Esophagus muscularis mucosa (tissue), 4 donors: ENCODE results near the gene WDSUB1. TPM values are rescaled to one million over a fixed set of nuclear protein-coding genes. Genes with fewer than 3 reads are reported as not detected.

Experiments used
- DNase-seq: peaks from one replicate; pipeline ENCODE4 v3.0.0-alpha.2; 2017; ENCODE audit errors: extremely low spot score
- H3K27ac ChIP-seq, 4 donors: fragments of 200-600 bp; sonication (generic); replicated peaks in 1 of 4; 1 replicate in 3 of 4; 2 replicates in 1 of 4; pipeline ENCODE4 v1.5.1; 2016 to 2019; ENCODE audit warnings: mild to moderate bottlenecking in 1 of 4
- H3K27me3 ChIP-seq, 4 donors: fragments of 200-600 bp; sonication (generic); one replicate each; pipeline versions ENCODE4 v1.5.1 to v1.6.0; 2016 to 2019
- H3K36me3 ChIP-seq, 4 donors: fragments of 200-600 bp; sonication (generic); one replicate each; pipeline ENCODE4 v1.5.1; 2016 to 2019
- H3K4me1 ChIP-seq, 4 donors: fragments of 200-600 bp; sonication (generic); one replicate each; pipeline ENCODE4 v1.5.1; 2016 to 2019
- H3K4me3 ChIP-seq, 4 donors: fragments of 200-600 bp; sonication (generic); 1 replicate in 2 of 4; 2 replicates in 2 of 4; pipeline ENCODE4 v1.5.1; 2016 to 2019; ENCODE audit warnings: mild to moderate bottlenecking in 4 of 4, moderate library complexity in 1 of 4
- H3K9me3 ChIP-seq, 4 donors: fragments of 200-600 bp; sonication (generic); 1 replicate in 3 of 4; 2 replicates in 1 of 4; pipeline ENCODE4 v1.5.1; 2016 to 2019
- CTCF ChIP-seq, 3 experiments: fragments of 200-600 bp in 2 of 3; fragments of 450-650 bp in 1 of 3; sonication (generic) in 2 of 3; IDR thresholded peaks; one replicate each; pipeline ENCODE4 v1.5.1; 2017 to 2019; ENCODE audit warnings: antibody characterized with exemption in 3 of 3, mild to moderate bottlenecking in 2 of 3, moderate library complexity in 1 of 3
- EP300 ChIP-seq: sonication (generic); formaldehyde crosslinking; IDR thresholded peaks from one replicate; pipeline ENCODE4 v1.6.1; 2017; ENCODE audit warnings: antibody characterized with exemption
- POLR2A ChIP-seq: fragments of 450-650 bp; IDR thresholded peaks from one replicate; pipeline ENCODE4 v1.6.1; 2017; ENCODE audit warnings: antibody characterized with exemption, moderate library complexity, mild to moderate bottlenecking, low read depth
- POLR2AphosphoS5 ChIP-seq, 2 donors: sonication (generic); formaldehyde crosslinking; IDR thresholded peaks; one replicate each; pipeline ENCODE4 v1.6.1; 2017; ENCODE audit warnings: antibody characterized with exemption in 2 of 2
- WGBS: methylation state at CpG from one replicate; pipeline ENCODE4 v1.1.5; 2018; 5-methylcytosine and 5-hydroxymethylcytosine counted together
- intact Hi-C: fragments of 100-400 bp; cut with DNase I; formaldehyde crosslinking; loops from one replicate; pipeline ENCODE4 v1.15.1; 2023
- total RNA-seq, 4 donors: library from RNA; depleted of rRNA; stranded (reverse); fragments of >200 nt; gene quantifications; one replicate each; pipeline versions ENCODE4 v1.1.0 to v1.2.1, GENCODE V29; 2016

Gene WDSUB1
- total RNA-seq, 4 donors from 2014 or later: 3.5 to 7.9 (median 4.4) TPM

GRCh38 chr2:159262226-159262625 lies 24.3 kb downstream of the WDSUB1 start:
- Histone ChIP-seq H3K27me3 (no peaks in the 10 kb centered on the region), H3K4me3 (no peak overlapping the region), H3K27ac (no peak overlapping the region), H3K9me3 (no peaks in the 10 kb centered on the region), H3K36me3 (peaks cover 0 to 16% (median 9%) of the 10 kb centered on the region in 4 donors), H3K4me1 (no peaks in the 10 kb centered on the region)
- WGBS: 90% methylated on average over 6 of the region's 6 CpGs
- intact Hi-C loops: no loop called here
- TF ChIP-seq POLR2A (no peak), CTCF (IDR thresholded peaks at IDR 0.05) (no peak), EP300 (no peak), POLR2AphosphoS5 (IDR thresholded peaks at IDR 0.05) (no peak)
- no peak for DNase-seq

- intact Hi-C loops: no loop called here
- Histone ChIP-seq H3K9me3 (no peaks in the 10 kb centered on the region), H3K4me1 (no peaks in the 10 kb centered on the region), H3K36me3 (peaks cover 0 to 40% (median 10%) of the 10 kb centered on the region in 4 donors), H3K27ac (no peak overlapping the region), H3K4me3 (no peak overlapping the region), H3K27me3 (no peaks in the 10 kb centered on the region)
- no peak for DNase-seq
- WGBS: 80% methylated on average over 2 of the region's 2 CpGs
- TF ChIP-seq EP300 (no peak), POLR2A (no peak), POLR2AphosphoS5 (IDR thresholded peaks at IDR 0.05) (no peak), CTCF (IDR thresholded peaks at IDR 0.05) (no peak)
These were observed 30.3 kb downstream of the WDSUB1 start for GRCh38 chr2:159256159-159256558.

GRCh38 chr2:159252905-159253304 lies 33.6 kb downstream of the WDSUB1 start:
- no peaks in the 10 kb centered on the region for H3K9me3 ChIP-seq
- H3K36me3 ChIP-seq: peaks cover 0 to 35% (median 7%) of the 10 kb centered on the region in 4 donors
- WGBS: 95% methylated on average over 4 of the region's 4 CpGs
- no peak overlapping the region for H3K4me3 ChIP-seq
- TF ChIP-seq POLR2AphosphoS5 (IDR thresholded peaks at IDR 0.05) (no peak), CTCF (IDR thresholded peaks at IDR 0.05) (no peak), EP300 (no peak), POLR2A (no peak)
- intact Hi-C loops: no loop called here
- H3K27ac ChIP-seq: no peak overlapping the region
- H3K4me1 ChIP-seq: peaks cover 14 to 19% (median 16%) of the 10 kb centered on the region in 4 donors
- no peaks in the 10 kb centered on the region for H3K27me3 ChIP-seq
- DNase-seq: no peak

GRCh38 chr2:159251296-159252173 lies 35.0 kb downstream of the WDSUB1 start:
- H3K4me3 ChIP-seq: no peak overlapping the region
- peaks cover 0 to 29% (median 5%) of the 10 kb centered on the region in 4 donors for H3K36me3 ChIP-seq
- 80% methylated on average over 12 of the region's 12 CpGs for WGBS
- intact Hi-C loops: no loop called here
- H3K27me3 ChIP-seq: no peaks in the 10 kb centered on the region
- TF ChIP-seq CTCF (IDR thresholded peaks at IDR 0.05) (no peak), POLR2AphosphoS5 (IDR thresholded peaks at IDR 0.05) (no peak), POLR2A (no peak), EP300 (no peak)
- DNase-seq: no peak
- H3K9me3 ChIP-seq: peaks cover 0 to 4% (median 1%) of the 10 kb centered on the region in 4 donors
- peaks cover 14 to 19% (median 16%) of the 10 kb centered on the region in 4 donors for H3K4me1 ChIP-seq
- peak overlapping the region in 1 of 4 donors; percentile 64 for H3K27ac ChIP-seq
